ENCODE data around the gene TAS2R60. TPM values are rescaled to one million over a fixed set of nuclear protein-coding genes. Genes with fewer than 3 reads are reported as not detected.

The TAS2R60 gene
- total RNA-seq, 4 donors from 2014 or later = not detected

DNA sequence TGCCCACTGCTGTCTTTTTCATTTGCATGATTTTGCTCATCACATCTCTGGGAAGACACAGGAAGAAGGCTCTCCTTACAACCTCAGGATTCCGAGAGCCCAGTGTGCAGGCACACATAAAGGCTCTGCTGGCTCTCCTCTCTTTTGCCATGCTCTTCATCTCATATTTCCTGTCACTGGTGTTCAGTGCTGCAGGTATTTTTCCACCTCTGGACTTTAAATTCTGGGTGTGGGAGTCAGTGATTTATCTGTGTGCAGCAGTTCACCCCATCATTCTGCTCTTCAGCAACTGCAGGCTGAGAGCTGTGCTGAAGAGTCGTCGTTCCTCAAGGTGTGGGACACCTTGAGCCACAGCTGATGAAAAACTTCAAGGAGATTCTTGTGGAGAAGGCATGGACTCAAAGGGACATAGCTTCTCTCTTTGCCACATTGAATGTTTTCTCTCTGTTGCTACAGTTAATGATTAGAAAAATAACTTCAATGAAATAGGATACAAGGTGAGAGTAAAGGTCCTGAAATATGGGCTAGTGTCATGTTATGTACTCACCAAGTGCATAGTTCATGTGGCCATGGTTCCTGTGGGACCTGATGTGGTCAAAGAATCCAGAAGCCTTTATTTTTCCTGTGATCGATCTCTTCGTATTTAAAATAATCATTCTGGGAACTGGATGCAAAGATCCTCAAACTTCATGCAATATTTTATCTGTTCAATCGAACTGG lies 970 bp downstream of the TAS2R60 start:
- no peak overlapping the region for H3K27ac ChIP-seq
- no peaks in the 10 kb centered on the region for H3K9me3 ChIP-seq
- no peak for DNase-seq (ENCODE audit: low spot score in 2 of 2)
- H3K4me1 ChIP-seq = no peaks in the 10 kb centered on the region
- H3K27me3 ChIP-seq = no peaks in the 10 kb centered on the region
- TF ChIP-seq EP300 (IDR thresholded peaks at IDR 0.05) = no peak
- TF ChIP-seq, protein P1, sequence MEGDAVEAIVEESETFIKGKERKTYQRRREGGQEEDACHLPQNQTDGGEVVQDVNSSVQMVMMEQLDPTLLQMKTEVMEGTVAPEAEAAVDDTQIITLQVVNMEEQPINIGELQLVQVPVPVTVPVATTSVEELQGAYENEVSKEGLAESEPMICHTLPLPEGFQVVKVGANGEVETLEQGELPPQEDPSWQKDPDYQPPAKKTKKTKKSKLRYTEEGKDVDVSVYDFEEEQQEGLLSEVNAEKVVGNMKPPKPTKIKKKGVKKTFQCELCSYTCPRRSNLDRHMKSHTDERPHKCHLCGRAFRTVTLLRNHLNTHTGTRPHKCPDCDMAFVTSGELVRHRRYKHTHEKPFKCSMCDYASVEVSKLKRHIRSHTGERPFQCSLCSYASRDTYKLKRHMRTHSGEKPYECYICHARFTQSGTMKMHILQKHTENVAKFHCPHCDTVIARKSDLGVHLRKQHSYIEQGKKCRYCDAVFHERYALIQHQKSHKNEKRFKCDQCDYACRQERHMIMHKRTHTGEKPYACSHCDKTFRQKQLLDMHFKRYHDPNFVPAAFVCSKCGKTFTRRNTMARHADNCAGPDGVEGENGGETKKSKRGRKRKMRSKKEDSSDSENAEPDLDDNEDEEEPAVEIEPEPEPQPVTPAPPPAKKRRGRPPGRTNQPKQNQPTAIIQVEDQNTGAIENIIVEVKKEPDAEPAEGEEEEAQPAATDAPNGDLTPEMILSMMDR (IDR thresholded peaks at IDR 0.05) = no peak
- TF ChIP-seq POLR2AphosphoS5 (IDR thresholded peaks at IDR 0.05) = no peak
- H3K4me3 ChIP-seq = no peak overlapping the region
- WGBS = 92% methylated on average over 6 of the region's 6 CpGs
- no peaks in the 10 kb centered on the region for H3K36me3 ChIP-seq

DNA sequence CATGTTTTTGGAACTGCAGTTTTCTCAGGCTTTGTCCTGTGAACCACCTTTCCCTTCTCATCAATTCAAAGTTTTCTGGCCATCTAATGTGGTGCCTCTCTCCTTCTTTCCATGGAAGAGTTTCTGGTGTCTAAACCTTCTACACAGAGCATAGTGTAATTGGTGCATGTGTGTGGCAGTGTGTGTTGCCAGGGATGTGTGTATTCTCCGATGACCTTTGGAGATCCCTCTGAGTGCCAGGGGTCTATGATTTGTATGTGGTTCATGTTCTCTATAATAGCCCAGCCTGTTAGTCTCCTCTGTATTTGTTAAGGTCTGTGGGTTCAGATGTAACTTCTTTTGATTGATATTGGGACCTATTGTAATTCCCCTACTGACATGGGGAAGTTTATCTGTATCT lies 1.5 kb downstream of the TAS2R60 start:
- TF ChIP-seq, protein P1 (IDR thresholded peaks at IDR 0.05) = no peak
- TF ChIP-seq POLR2A (IDR thresholded peaks at IDR 0.05) = no peak
- TF ChIP-seq POLR2AphosphoS5 (IDR thresholded peaks at IDR 0.05) = no peak
- no peak for TF ChIP-seq EP300 (IDR thresholded peaks at IDR 0.05)
- WGBS = 100% methylated on average over 1 of the region's 1 CpG
- Histone ChIP-seq H3K4me3 (no peak overlapping the region), H3K27ac (no peak overlapping the region), H3K9me3 (no peaks in the 10 kb centered on the region), H3K27me3 (no peaks in the 10 kb centered on the region), H3K4me1 (no peaks in the 10 kb centered on the region), H3K36me3 (no peaks in the 10 kb centered on the region)
- no peak for DNase-seq (ENCODE audit: low spot score in 2 of 2)

DNA sequence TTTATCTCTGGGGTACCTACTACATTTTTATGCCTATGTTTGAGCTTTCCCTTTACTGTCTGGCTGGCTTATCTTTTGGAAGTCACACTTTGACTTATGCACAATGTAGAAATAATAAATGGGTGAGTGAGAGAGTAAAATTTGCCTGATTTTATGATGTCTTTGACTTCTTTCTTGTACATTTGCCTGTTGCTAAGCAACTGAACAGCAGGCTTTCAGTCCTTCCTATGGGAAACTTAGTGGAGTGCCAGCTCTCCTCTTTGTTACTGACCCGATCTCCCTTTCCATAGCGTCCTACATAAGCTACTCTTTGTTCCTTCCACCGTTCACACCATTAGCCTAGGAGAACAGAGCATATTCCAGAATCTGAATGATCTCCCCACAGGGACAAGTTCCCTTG lies 4.2 kb downstream of the TAS2R60 start:
- H3K9me3 ChIP-seq = no peaks in the 10 kb centered on the region
- 81% methylated on average over 3 of the region's 3 CpGs for WGBS
- no peaks in the 10 kb centered on the region for H3K36me3 ChIP-seq
- no peak overlapping the region for H3K4me3 ChIP-seq
- no peak for TF ChIP-seq POLR2A (IDR thresholded peaks at IDR 0.05)
- TF ChIP-seq POLR2AphosphoS5 (IDR thresholded peaks at IDR 0.05) = no peak
- TF ChIP-seq, protein P1 (IDR thresholded peaks at IDR 0.05) = no peak
- TF ChIP-seq EP300 (IDR thresholded peaks at IDR 0.05) = no peak
- H3K27me3 ChIP-seq = no peaks in the 10 kb centered on the region
- H3K4me1 ChIP-seq = no peaks in the 10 kb centered on the region
- no peak overlapping the region for H3K27ac ChIP-seq
- no peak for DNase-seq (ENCODE audit: low spot score in 2 of 2)

DNA sequence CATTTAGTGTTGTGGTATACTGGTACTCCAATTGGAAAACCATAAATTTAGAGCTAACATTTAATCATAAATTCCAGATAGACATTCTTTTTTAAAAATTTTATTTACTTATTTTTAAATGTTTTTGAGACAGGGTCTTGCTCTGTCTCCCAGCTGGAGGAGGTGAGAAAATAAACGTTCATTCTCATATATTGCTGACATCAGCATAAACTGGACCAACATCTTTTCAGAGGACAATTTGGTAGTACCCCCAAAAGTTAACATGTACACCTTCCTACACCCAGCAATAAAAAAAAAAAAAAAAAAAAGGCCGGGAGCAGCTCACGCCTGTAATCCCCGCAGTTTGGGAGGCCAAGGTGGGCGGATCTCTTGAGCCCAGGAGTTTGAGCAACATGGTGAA lies 5.2 kb downstream of the TAS2R60 start:
- H3K27me3 ChIP-seq = no peaks in the 10 kb centered on the region
- no peaks in the 10 kb centered on the region for H3K36me3 ChIP-seq
- no peak for DNase-seq (ENCODE audit: low spot score in 2 of 2)
- no peaks in the 10 kb centered on the region for H3K9me3 ChIP-seq
- H3K4me1 ChIP-seq = no peaks in the 10 kb centered on the region
- 85% methylated on average over 5 of the region's 5 CpGs for WGBS
- no peak for TF ChIP-seq POLR2A (IDR thresholded peaks at IDR 0.05)
- no peak for TF ChIP-seq POLR2AphosphoS5 (IDR thresholded peaks at IDR 0.05)
- TF ChIP-seq, protein P1 (IDR thresholded peaks at IDR 0.05) = no peak
- TF ChIP-seq EP300 (IDR thresholded peaks at IDR 0.05) = no peak
- H3K27ac ChIP-seq = no peak overlapping the region
- no peak overlapping the region for H3K4me3 ChIP-seq

DNA sequence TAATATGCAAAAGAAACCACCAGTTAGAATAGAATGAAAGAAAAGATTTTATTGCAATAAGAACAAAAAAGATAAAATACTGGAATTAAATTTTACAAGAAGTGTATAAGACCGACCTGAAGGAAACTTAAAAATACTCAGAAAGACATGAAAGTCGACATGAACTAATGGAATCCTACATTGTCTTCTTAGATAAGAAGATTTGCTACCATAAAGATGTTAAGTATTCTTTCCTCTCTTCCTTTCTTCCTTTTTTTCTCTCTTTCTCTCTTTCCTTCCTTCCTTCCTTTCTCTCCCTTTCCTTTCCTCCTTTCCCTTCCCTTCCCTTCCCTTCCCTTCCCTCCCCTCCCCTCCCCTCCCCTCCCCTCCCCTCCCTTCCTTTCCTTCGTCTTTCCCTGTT lies 6.5 kb downstream of the TAS2R60 start:
- H3K9me3 ChIP-seq = no peaks in the 10 kb centered on the region
- no peak for DNase-seq (ENCODE audit: low spot score in 2 of 2)
- H3K4me3 ChIP-seq = no peak overlapping the region
- no peaks in the 10 kb centered on the region for H3K36me3 ChIP-seq
- no peaks in the 10 kb centered on the region for H3K27me3 ChIP-seq
- WGBS = 90% methylated on average over 3 of the region's 3 CpGs
- H3K27ac ChIP-seq = no peak overlapping the region
- TF ChIP-seq, protein P1 (IDR thresholded peaks at IDR 0.05) = no peak
- TF ChIP-seq POLR2AphosphoS5 (IDR thresholded peaks at IDR 0.05) = no peak
- TF ChIP-seq POLR2A (IDR thresholded peaks at IDR 0.05) = no peak
- TF ChIP-seq EP300 (IDR thresholded peaks at IDR 0.05) = no peak
- H3K4me1 ChIP-seq = peaks cover 11% of the 10 kb centered on the region
